Stimulated activated CD8-positive, alpha-beta memory T cell treated with anti-CD3 and anti-CD28 coated beads, Interleukin-4, amount 100 ng/mL, for 4 hours (primary cell): Measurements from ENCODE around the gene FAM241B.

ENCODE experiments used
- DNase-seq, 2 donors: peaks; one replicate each; pipeline ENCODE4 v3.0.0-alpha.2; 2020; ENCODE audit warnings: low read depth in 2 of 2, low spot score in 1 of 2

The FAM241B gene

GRCh38 chr10:69633673-69634635 lies 3.9 kb downstream of the FAM241B start:
- DNase-seq = no peak

- DNase-seq = no peak
Observed at GRCh38 chr10:69634759-69635425, 4.8 kb downstream of the FAM241B start.

GRCh38 chr10:69635428-69636272 lies 5.6 kb downstream of the FAM241B start:
- no peak for DNase-seq

GRCh38 chr10:69636273-69636575 lies 6.2 kb downstream of the FAM241B start:
- DNase-seq = no peak

GRCh38 chr10:69636626-69637605 lies 6.9 kb downstream of the FAM241B start:
- DNase-seq = no peak

- DNase-seq = no peak
Observed at GRCh38 chr10:69638642-69639041, 8.6 kb downstream of the FAM241B start.

GRCh38 chr10:69639291-69640195 lies 9.5 kb downstream of the FAM241B start:
- DNase-seq = peak; percentile 32 to 55

GRCh38 chr10:69640196-69640980 lies 10.3 kb downstream of the FAM241B start:
- no peak for DNase-seq

GRCh38 chr10:69641261-69641980 lies 11.4 kb downstream of the FAM241B start:
- DNase-seq = no peak

GRCh38 chr10:69642747-69643146 lies 12.7 kb downstream of the FAM241B start:
- DNase-seq = no peak

- no peak for DNase-seq
Observed at GRCh38 chr10:69643779-69644657, 14.0 kb downstream of the FAM241B start.

GRCh38 chr10:69644658-69645295 lies 14.7 kb downstream of the FAM241B start:
- DNase-seq = no peak

- DNase-seq = no peak
Observed at GRCh38 chr10:69645296-69646184, 15.5 kb downstream of the FAM241B start.

GRCh38 chr10:69646185-69647060 lies 16.4 kb downstream of the FAM241B start:
- no peak for DNase-seq
